Measurements from ENCODE around the gene PCBP4.

- TF ChIP-seq CTCF (IDR thresholded peaks at IDR 0.05) (no peak), POLR2A (IDR thresholded peaks at IDR 0.05) (no peak), EP300 (IDR thresholded peaks at IDR 0.05; ENCODE audit: low read depth) (no peak), POLR2AphosphoS5 (IDR thresholded peaks at IDR 0.05) (no peak)
These were observed 37.7 kb upstream of the PCBP4 start for GRCh38 chr3:52004906-52005395.

All from transverse colon (tissue), 4 donors.